GM19099 (cell line): Measurements from ENCODE around the gene CACNB4.

ENCODE experiments used
- POLR2A ChIP-seq: IDR thresholded peaks from 3 replicates; pipeline ENCODE4 v1.6.1; 2011; ENCODE audit warnings: low read depth; ENCODE audit not compliant: insufficient read length; ENCODE audit errors: extremely low read depth

CACNB4 gene

DNA sequence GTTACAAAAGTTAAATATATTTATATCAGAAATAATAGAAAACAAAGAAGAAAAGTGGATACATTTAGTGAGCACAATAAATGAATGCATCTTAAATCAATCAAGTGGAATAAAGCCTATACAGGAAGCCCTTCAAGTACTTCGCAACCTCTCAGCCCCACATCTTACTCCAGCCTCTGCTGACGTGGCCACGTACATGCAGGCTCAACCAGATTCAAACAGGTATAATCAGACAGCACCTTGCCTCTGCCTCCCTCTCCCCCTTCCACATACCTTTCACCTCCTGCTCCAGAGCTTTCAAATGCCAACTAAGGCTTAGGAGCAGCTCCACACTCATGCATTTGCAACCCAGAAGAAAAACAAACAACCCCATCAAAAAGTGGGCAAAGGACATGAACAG, 32.9 kb downstream of the CACNB4 start:
- TF ChIP-seq POLR2A: no peak

DNA sequence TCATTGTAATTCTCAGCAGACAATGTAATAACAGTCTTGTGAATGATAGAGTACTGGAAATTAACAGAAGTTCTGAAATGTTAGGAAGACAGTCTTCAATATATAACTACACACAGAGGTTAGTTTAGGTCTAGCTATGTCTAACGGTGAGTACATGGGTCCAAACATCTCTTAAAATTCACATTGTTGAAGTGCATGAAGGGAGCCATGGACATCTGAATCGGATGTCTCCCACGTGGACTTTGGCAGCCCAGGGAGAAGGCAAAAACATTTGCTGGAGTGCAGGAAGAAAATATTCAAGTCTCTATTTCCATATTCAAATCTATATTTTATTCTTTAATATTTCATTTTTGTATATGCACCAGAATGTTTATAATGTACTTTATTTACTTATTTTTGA, 34.8 kb downstream of the CACNB4 start:
- no peak for TF ChIP-seq POLR2A

DNA sequence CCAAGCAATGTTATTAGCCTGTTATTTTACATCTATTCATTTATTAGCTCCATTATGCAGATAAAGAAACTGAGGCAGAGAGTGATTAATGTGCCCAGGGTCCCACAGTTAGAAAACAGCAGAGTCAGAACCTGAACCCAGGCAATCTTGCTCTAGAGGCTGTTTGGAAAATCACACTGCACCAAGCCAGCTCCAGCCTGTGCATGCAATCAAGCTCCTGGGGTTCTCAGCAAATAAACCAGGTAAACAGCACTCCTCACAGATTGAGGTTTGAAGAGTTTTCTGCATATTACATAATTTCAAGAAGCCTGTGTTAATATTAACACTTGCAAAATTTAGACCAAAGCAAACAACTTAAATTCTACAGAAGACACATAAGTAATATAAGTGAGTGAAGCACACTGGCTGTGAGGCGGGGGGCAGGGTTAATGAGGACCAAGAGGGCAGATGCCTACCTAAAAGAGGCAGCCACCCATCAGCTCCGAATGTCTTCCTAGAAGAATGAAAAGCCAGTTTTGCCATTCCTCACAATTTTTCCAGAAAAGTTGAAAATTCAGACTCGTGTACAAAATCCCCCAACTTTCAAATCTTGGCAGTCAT, 35.4 kb downstream of the CACNB4 start:
- no peak for TF ChIP-seq POLR2A

DNA sequence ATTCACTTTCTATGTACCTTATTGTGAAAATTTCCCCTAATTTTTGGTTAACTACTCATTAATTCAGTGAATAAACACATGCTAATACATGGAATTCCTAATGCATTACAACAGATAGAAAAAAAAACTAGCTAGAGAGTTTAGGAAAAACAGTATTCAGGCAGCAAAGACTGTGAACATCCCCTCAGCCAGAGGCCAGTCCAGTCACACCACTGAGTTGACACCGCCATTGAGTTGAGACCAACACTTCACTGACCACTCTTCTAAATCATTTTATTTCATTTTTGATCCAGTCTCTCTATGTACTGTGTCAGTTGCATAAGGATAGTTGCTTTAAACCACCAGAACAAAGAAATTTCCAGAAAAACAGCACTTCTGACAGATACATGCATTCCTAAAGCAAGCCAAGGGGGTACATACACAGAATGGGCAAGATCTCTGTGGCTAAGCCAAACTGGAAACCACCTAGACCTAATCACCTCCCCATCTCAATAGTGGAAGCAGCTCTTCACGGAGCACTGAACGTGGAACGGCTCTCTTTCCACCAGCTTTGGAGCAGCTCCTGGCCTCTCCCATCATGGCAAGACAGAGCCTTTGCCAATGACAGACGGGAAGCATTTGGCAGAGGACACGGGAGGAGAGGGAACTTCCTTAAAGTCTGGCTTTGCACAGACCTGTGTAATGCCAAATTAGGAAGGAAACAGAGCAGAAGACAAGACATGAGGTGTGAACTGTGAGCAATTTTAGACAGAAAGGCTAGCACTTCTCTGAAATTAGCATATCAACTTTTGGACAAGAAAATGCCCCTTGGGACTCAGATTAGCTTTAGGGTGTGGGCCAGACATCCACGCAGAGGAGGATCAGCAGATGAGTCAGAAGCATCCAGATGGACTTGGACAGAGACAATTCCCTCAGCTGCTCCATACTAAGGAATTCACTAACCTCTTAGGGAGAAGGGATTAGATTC, 36.4 kb downstream of the CACNB4 start:
- TF ChIP-seq POLR2A: no peak

DNA sequence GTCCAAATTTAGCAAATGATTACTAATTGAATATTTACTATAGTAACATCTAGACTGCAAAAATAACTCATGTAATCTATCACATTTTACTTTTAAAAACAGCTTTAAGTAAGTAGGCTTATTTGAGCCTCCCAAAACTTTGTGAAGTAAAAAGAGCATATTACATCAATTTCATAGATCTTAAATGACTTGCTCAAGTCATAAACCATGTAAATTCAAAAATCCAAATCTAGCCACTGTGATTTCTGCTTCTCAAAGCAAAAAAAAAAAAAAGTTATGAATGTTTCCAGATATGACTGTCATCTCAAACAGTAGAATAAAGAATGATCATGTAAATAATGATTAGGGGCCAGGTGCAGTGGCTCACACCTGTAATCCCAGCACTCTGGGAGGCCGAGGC, 37.5 kb downstream of the CACNB4 start:
- no peak for TF ChIP-seq POLR2A

DNA sequence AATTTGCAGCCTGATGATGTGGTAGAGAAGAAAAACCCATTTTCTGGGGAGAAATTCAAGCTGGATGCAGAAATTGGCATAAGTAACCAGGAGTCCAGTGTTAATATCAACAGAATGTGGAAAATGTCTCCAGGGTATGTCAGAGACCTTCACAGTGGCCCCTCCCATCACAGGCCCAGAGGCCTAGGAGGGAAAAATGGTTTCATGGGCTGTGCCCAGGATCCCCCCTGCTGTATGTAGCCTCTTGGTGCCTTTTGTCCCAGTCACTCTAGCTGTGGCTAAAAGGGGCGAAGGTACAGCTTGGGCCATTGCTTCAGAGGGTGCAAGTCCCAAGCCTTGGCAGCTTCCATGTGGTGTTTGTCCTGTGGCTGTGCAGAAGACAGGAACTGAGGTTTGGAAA, 40.2 kb downstream of the CACNB4 start:
- no peak for TF ChIP-seq POLR2A

DNA sequence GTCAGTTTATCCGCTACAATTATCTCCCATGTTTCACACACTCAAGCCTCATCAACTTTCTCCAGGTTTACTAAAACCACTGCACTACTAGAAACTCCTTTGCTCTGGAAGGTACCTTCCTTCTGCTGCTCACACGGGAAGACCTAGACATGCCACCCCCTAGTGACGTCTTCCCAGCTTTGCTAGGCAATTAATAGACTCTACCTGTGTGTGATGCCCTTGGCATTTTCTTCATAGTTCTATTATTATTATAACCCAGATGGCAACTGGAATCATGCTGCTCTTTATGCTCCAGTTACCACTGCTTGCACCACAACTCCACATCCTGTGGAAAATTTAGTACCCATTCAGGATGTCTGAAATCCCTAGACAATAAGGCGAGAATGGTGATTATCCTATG, 42.4 kb downstream of the CACNB4 start:
- no peak for TF ChIP-seq POLR2A

DNA sequence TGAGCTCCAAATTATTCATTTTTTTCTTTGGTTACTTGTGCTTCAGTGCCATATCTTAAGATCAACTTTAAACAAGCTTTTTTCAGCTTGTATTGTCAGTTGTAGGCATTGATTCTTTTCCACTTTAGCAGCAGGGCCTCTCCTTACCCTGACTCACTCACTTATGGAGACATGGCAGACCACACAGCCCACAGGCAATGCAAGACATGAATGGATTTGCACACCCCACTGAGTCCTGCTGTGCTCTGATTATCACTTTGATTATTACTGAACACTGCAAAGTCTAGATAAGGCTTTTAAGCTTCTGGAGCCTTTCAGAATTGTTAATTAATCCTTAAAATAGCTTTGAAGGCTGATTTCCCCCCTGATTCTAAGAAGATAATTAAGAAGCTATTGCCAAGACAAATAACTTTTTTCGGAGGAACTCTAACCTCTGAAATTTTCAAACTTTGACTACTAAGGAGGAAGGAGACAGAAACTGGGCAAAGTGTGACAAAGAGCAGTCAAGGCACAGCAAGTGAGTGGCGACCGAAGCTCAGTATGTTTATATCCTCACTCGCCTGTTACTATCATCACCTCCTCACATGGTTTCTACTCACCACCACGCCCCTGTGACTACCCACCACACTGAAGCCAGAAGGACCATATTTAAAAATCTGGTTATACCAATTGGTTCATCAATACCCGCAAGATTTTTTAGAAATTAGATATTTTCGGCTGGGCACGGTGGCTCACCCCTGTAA, 43.3 kb downstream of the CACNB4 start:
- no peak for TF ChIP-seq POLR2A

DNA sequence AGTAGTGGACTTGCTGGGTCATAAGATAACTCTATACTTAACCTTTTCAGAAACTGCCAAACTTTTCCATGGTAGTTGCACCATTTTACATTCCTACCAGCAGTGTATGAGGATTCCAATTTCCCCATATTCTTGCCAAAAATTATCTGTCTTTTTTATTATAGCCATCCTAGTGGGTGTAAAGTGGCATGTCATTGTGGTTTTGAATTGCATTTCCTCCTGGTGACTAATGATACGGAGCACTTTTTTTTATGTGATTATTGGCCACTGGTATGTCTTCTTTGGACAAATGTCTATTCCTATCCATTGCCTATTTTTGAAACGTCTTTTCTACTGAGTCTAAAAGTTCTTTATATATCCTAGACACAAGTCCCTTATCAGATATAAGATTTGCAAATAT, 44.3 kb downstream of the CACNB4 start:
- no peak for TF ChIP-seq POLR2A

DNA sequence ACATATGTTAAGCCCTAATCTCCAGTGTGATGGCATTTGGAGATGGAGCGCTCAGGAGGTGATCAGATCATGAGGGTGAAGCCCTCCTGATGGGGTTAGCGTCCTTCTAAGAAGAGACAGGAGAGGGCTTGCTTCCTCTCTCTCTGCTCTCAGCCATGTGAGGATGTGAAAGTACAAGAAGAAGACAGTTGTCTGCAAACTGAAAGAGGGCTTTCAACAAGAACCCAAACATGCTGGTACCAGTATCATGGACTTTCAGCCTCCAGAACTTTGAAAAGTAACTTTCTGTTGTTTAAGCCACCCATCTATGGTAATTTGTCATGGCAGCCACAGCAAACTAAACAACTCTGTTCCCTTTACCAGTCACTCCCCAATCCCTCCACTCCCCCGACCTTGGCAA, 47.4 kb downstream of the CACNB4 start:
- no peak for TF ChIP-seq POLR2A

DNA sequence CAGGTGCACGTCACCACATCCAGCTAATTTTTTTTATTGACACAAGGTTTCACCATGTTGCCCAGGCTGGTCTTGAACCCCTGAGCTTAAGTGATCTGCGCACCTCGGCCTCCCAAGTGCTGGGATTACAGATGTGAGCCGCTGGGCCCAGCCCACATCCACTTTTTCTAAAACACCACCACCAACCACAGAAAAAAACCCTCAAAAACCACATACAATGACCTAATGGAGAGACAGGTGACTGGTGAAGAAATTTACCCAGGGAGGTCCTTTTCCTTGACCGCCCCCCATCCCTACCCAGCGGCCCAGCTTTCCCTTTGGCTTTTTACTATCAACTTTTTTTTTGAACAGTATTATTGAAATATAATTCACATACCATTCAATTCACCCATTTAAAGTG, 47.9 kb downstream of the CACNB4 start:
- no peak for TF ChIP-seq POLR2A

DNA sequence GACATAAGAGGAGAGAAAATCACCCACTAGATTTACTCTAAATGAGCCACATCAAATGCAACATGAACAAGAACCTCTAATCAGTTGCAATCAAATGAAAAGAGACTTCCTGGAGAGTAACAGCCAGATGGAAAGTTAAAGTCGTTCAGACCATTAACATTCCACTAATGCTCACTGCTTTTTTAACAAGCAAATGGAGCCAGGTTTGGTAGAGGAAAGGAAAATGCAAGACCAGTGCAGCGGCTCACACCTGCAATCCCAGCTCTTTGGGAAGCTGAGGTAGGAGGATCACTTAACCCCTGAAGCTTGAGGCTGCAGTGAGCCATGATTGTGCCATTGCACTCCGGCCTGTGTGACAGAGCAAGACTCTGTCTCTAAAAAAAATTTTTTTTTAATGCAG, 48.5 kb downstream of the CACNB4 start:
- TF ChIP-seq POLR2A: no peak

DNA sequence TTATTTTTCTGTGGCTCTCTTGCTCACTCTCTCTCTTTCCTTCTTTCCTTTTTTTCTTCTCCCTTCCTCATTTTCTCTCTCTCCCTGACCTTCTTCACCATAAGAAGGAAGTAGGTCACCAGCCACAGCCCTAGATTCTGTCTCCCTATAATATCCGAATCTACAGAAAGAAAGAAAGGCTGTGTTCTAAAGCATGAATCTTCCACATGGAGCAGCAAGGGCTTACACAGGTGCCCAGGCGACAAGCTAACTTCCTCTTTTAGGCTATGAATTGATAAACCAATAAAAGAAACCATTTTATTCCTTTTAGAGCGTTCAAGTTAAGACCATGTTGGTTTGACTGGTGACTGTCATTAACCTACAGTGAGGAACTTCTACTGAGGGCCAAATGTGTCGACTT, 49.3 kb downstream of the CACNB4 start:
- TF ChIP-seq POLR2A: no peak

DNA sequence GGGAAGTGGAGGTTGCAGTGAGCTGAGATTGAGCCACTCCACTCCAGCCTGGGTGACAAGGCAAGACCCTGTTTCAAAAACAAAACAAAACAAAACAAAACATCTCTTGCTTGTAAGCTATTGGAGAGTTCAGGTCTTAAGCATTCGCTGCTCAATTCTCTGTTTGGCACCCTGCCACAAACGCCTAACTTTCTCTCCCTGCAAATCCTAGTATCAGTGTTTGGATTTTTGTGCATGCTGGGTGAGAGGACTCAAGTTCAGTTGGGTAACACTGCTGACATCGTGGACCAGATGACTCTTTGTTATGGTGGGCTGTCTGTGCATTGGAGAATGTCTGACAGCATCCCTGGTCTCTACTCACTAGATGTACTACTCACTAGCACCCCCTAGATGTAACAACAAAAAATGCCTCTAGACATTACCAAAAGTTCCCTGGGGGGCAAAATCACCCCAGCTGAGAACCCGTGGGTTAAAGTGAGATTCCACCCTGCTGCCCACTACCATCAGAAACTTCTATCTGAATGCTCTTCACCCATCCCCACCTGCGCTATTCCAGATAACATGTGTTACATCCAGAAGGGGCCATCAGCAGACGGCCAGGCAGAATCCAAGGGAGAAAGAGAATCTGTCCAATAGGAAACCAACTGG, 50.9 kb downstream of the CACNB4 start:
- no peak for TF ChIP-seq POLR2A

DNA sequence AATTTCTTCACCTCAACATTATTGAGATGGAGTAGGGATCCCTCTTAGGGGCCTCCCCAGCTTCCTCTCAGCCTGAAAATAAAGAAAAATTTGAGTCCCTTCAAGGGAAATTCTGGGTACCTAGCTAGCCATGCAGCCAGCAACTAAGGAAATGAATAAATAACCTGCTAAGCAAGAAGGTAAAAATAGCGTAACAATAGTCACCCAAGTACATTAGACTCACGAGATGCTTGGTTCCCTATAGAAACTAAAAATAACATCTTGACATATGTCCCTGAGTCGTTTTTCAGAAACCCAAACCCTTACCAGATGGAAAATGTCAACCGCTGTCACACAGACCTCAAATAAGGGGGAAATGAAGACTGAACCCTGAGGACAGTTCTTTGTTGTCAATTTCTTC, 51.9 kb downstream of the CACNB4 start:
- no peak for TF ChIP-seq POLR2A

DNA sequence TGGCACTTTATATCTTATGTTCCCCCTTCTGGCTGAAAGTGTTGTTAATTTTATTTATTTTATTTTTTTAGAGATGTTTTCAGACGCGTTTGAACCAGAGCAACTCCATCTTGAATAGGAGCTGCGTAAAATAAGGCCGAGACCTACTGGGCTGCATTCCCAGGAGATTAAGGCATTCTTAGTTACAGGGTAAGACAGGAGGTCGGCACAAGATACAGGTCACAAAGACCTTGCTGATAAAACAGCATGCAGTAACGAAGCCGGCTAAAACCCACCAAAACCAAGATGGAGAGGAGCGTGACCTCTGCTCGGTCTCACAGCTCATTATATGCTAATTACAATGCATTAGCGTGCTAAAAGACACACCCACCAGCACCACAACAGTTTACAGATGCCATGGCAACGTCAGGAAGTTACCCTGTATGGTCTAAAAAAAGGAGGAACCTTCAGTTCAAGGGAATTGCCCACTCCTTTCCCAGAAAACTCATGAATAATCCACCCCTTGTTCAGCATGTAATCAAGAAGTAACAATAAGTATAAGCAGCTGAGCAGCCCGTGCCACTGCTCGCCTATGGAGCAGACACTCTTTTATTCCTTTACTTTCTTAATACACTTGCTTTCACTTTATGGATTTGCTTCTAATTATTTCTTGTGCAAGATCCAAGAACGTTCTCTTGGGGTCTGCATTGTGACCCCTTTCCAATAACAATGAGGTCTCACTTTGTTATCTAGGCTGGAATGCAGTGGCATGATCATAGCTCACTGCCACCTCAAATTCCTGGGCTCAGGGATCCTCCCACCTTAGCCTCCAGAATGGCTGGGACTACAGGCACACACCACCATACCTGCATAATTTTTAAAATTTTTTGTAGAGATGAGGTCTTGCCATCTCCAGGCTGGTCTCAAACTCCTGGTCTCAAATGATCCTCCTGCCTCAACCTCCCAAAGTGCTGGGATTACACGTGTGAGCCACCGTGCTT, 55.9 kb downstream of the CACNB4 start:
- no peak for TF ChIP-seq POLR2A
